Right cardiac atrium (tissue), 5 donors: ENCODE data around the gene MFSD8. TPM values are rescaled to one million over a fixed set of nuclear protein-coding genes. Genes with fewer than 3 reads are reported as not detected.
"Not testable (repeated sequence)": the region's sequence is repeated elsewhere in the genome, so short reads cannot be mapped to it uniquely, and the experiment has no call there.

Source experiments
- ATAC-seq, 2 donors: fragments of 200-7000 bp; cut with Tn5 transposase; one replicate each; pipeline versions ENCODE4 v1.8.0 to v1.9.1; 2020; ENCODE audit warnings: moderate library complexity in 2 of 2, mild to moderate bottlenecking in 1 of 2
- DNase-seq, 3 donors: peaks; one replicate each; pipeline ENCODE4 v3.0.0-alpha.2; 2020
- H3K27ac ChIP-seq: one replicate; pipeline ENCODE4 v1.5.1; 2013; ENCODE audit warnings: mild to moderate bottlenecking, low read length, control low read depth, moderate library complexity
- H3K27me3 ChIP-seq: one replicate; pipeline ENCODE4 v1.6.1; 2013; ENCODE audit not compliant: control insufficient read depth, insufficient read depth
- H3K4me1 ChIP-seq: one replicate; pipeline ENCODE4 v1.6.1; 2013; ENCODE audit warnings: low read length; ENCODE audit not compliant: control insufficient read depth, insufficient read depth
- H3K4me3 ChIP-seq: one replicate; pipeline ENCODE4 v1.5.1; 2013; ENCODE audit warnings: low read length, control low read depth
- H3K9me3 ChIP-seq: one replicate; pipeline ENCODE4 v1.6.1; 2013; ENCODE audit warnings: low read length; ENCODE audit not compliant: control insufficient read depth
- WGBS: extraction: QIAGEN DNeasy Blood & Tissue Kit; methylation state at CpG from one replicate; pipeline ENCODE4 v1.1.7; 2013; 5-methylcytosine and 5-hydroxymethylcytosine counted together
- intact Hi-C, 4 donors: fragments of 100-400 bp; cut with DNase I; formaldehyde crosslinking; loops; one replicate each; pipeline versions ENCODE4 v1.11.0 to v1.14.0; 2022 to 2023
- polyA plus RNA-seq: library from polyadenylated mRNA; stranded (reverse); fragments of 200-250 nt; gene quantifications from one replicate; pipeline ENCODE4 v1.2.3, GENCODE V29; 2013
- total RNA-seq, 4 donors: library from RNA; stranded (reverse); fragmentation: NEBNext Ultra II Directional; extraction: Animal tissue kit (Norgen Biotek cat#: 25700); gene quantifications; one replicate each; pipeline ENCODE4 v1.2.1, GENCODE V29; 2021
- donor health status: healthy with polysubstance abuse.
- donor health status: DM: no; HTN: yes; CAD: no.
- donor health status: DM: no; HTN: no; CAD: no.
- donor health status: DM: no; HTN: yes; CAD: no; lungs with severe emphysema.
- donor health status: DM: yes; HTN: yes; CAD: no.

Gene MFSD8
- total and polyA plus RNA-seq, 5 donors, result 5.9 to 12.2 (median 10.4) TPM

GRCh38 chr4:127978930-127979329 lies 14.0 kb upstream of the MFSD8 start:
- DNase-seq (no peak), ATAC-seq (no peak)
- Histone ChIP-seq H3K9me3 (no peaks in the 10 kb centered on the region), H3K4me1 (no peaks in the 10 kb centered on the region), H3K27ac (no peak overlapping the region), H3K27me3 (no peaks in the 10 kb centered on the region), H3K4me3 (no peak overlapping the region)
- 99% methylated on average over 2 of the region's 2 CpGs for WGBS
- intact Hi-C loops, result no loop called here

DNA sequence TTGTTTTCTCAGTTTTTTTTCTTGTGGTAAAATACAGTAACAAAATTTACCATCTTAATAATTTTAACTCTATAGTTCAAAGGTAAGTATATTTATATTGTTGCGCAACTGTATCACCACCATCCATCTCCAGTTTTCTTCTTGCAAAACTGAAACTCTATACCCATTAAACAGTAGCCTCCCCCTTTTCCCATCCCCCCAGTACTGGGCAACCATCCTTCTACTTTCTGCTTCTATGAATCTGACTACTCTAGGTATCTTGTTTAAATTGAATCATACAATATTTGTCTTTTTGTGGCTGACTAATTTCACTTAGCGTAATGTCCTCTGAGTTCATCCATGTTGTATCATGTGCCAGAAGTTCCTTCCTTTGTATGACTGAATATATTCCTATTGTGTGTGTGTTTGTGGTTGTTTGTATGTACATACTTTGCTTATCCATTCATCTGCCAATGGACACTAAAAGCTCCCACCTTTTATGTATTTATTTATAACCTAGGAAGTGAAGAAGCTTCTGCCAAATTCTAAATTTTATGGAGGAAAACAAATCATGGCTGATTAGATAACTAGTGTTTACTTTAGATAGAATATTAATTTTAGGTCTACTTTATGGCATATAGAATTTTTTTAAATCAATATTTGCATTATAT lies 10.3 kb upstream of the MFSD8 start:
- Histone ChIP-seq H3K27me3 (no peaks in the 10 kb centered on the region), H3K27ac (no peak overlapping the region), H3K9me3 (no peaks in the 10 kb centered on the region), H3K4me3 (no peak overlapping the region), H3K4me1 (no peaks in the 10 kb centered on the region)
- no peak for ATAC-seq
- no peak for DNase-seq
- 93% methylated on average over 2 of the region's 2 CpGs for WGBS
- intact Hi-C loops, result no loop called here

DNA sequence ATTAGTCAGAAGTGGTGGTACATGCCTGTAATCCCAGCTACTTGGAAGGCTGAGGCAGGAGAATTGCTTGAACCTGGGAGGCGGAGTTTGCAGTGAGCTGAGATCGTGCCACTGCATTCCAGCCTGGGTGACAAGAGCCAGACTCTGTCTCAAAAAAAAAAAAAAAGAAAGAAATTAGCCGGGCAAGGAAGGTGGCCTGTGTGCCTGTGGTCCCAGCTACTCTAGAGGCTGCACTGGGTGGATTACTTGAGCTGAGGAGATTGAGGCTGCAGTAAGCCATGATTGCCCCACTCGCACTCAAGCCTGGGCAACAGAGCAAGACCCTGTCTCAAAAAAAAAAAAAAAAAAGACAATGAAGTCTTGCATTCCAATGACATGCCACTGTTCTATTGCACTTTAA lies 6.0 kb upstream of the MFSD8 start:
- H3K4me1 ChIP-seq, H3K9me3 ChIP-seq, intact Hi-C loops, H3K27ac ChIP-seq, DNase-seq, H3K4me3 ChIP-seq, ATAC-seq, H3K27me3 ChIP-seq: not testable (repeated sequence)
- WGBS, result 67% methylated on average over 4 of the region's 4 CpGs

DNA sequence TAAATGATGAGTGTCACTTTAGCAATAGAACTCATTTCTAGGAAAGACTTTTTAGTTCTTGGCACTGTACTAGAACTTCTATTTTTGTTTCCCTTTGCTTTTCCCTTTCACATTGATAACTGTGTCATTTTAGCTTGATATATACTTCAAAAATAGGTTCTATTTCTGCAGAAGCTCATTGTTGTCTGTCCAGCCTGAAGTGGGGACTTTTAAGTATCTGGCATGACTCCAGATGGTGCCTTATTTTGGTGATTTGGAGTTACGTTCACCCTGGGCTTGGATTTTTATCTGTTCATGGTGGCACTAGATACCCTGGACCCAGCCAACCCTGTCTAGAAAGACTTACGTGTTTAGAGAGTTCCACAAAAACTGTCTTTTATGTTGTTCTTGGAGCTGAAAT lies 3.6 kb upstream of the MFSD8 start:
- ATAC-seq (no peak), DNase-seq (no peak)
- no peaks in the 10 kb centered on the region for H3K4me1 ChIP-seq
- intact Hi-C loops, result loop anchor here in 1 of 4 donors (5.0 kb wide), 1 partner anchor 186 kb away; the partner anchor contains the start of gene HSPA4L
- H3K27me3 ChIP-seq, result no peaks in the 10 kb centered on the region
- H3K9me3 ChIP-seq, result no peaks in the 10 kb centered on the region
- WGBS, result 43% methylated on average over 2 of the region's 2 CpGs
- H3K4me3 ChIP-seq, result no peak overlapping the region
- no peak overlapping the region for H3K27ac ChIP-seq

GRCh38 chr4:127967141-127967775 lies 2.3 kb upstream of the MFSD8 start:
- H3K4me3 ChIP-seq, result no peak overlapping the region
- no peaks in the 10 kb centered on the region for H3K9me3 ChIP-seq
- no peak overlapping the region for H3K27ac ChIP-seq
- 98% methylated on average over 1 of the region's 1 CpG for WGBS
- no peak for DNase-seq
- no peaks in the 10 kb centered on the region for H3K27me3 ChIP-seq
- no peak for ATAC-seq
- intact Hi-C loops, result loop anchor here in 1 of 4 donors (5.0 kb wide), 1 partner anchor 185 kb away; the partner anchor contains the start of gene HSPA4L
- H3K4me1 ChIP-seq, result no peaks in the 10 kb centered on the region

DNA sequence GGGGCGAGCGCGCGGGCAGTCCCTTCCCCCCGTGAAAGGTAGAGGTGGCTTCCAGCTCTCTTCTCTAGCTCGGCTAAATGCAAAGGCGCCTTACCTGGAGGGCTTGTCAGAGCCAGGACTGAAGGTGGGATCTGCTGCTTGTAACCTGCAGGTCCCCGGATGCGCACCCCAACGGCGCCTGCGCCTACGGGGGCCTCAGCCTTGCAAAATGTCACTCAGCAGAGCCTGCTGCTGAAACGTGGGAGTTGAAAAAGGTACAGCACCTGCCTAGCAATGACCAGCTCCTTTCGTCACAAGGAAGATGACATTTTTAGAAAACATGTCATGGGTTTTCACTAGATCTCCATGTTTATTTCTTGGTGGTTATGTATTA lies 816 bp upstream of the MFSD8 start:
- 1% methylated on average over 15 of the region's 15 CpGs for WGBS
- ATAC-seq (peak in 1 of 2 donors; percentile 5), DNase-seq (peak in 1 of 3 donors; percentile 70)
- Histone ChIP-seq H3K27ac (peak overlapping the region; percentile 74), H3K9me3 (no peaks in the 10 kb centered on the region), H3K27me3 (no peaks in the 10 kb centered on the region), H3K4me1 (no peaks in the 10 kb centered on the region), H3K4me3 (peak overlapping the region; percentile 79)
- intact Hi-C loops, result loop anchor here in 1 of 4 donors (5.0 kb wide), 1 partner anchor 183 kb away; the partner anchor contains the start of gene HSPA4L

DNA sequence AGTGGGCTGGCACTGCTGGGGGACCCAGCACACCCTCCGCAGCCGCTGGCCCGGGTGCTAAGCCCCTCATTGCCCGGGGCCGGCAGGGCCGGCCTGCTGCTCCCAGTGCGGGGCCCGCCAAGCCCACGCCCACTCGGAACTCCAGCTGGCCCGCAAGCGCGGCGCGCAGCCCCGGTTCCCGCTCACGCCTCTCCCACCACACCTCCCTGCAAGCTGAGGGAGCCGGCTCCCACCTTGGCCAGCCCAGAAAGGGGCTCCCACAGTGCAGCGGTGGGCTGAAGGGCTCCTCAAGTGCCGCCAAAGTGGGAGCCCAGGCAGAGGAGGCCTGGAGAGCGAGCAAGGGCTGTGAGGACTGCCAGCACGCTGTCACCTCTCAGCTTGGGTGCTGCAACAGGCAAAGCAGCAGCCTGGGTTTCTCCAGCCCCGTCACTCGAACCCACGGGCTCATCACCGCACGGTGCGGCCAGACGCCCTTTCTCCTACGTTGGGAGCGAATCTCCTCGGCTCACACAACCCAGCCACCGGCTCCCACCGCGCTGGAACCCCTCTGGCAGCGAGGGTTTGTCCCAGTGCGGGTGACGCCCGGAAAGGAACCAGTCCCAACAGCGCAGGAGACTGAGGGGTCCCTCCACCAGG lies 429 bp downstream of the MFSD8 start:
- H3K4me1 ChIP-seq, H3K9me3 ChIP-seq, H3K27me3 ChIP-seq: not testable (repeated sequence)
- H3K4me3 ChIP-seq, result peak overlapping the region; percentile 79
- intact Hi-C loops, result loop anchor here in 1 of 4 donors (5.0 kb wide), 1 partner anchor 182 kb away; the partner anchor contains the start of gene HSPA4L
- DNase-seq, result peak in 2 of 3 donors; percentile 56 to 82
- 2% methylated on average over 41 of the region's 41 CpGs for WGBS
- H3K27ac ChIP-seq, result peak overlapping the region; percentile 61
- ATAC-seq, result peak; percentile 54 to 65

DNA sequence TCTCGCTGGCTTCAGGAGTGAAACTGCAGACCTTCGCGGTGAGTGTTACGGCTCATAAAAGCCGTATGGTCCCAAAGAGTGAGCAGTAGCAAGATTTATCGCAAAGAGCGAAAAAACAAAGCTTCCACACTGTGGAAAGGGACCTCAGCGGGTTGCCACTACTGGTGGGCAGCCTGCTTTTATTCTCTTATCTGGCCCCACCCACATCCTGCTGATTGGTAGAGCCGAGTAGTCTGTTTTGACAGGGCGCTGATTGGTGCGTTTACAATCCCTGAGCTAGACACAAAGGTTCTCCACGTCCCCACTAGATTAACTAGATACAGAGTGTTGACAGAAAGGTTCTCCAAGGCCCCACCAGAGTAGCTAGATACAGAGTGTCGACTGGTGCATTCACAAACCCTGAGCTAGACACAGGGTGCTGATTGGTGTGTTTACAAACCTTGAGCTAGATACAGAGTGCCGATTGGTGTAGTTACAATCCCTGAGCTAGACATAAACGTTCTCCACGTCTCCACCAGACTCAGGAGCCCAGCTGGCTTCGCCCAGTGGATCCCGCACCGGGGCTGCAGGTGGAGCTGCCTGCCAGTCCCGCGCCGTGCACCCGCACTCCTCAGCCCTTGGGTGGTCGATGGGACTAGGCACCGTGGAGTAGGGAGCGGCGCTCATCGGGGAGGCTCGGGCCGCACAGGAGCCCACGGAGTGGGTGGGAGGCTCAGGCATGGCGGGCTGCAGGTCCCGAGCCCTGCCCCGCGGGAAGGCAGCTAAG lies 1.2 kb downstream of the MFSD8 start:
- ATAC-seq, H3K9me3 ChIP-seq, H3K4me1 ChIP-seq, H3K4me3 ChIP-seq, DNase-seq, H3K27ac ChIP-seq, intact Hi-C loops, H3K27me3 ChIP-seq: not testable (repeated sequence)
- 69% methylated on average over 32 of the region's 35 CpGs for WGBS

GRCh38 chr4:127959794-127960193 lies 5.2 kb downstream of the MFSD8 start:
- intact Hi-C loops, result no loop called here
- Histone ChIP-seq H3K9me3 (no peaks in the 10 kb centered on the region), H3K4me1 (no peaks in the 10 kb centered on the region), H3K27ac (no peak overlapping the region), H3K4me3 (no peak overlapping the region), H3K27me3 (no peaks in the 10 kb centered on the region)
- DNase-seq, result no peak
- 58% methylated on average over 1 of the region's 1 CpG for WGBS
- no peak for ATAC-seq

GRCh38 chr4:127957105-127957504 lies 7.9 kb downstream of the MFSD8 start:
- DNase-seq (no peak), ATAC-seq (no peak)
- Histone ChIP-seq H3K27ac (no peak overlapping the region), H3K9me3 (no peaks in the 10 kb centered on the region), H3K4me1 (no peaks in the 10 kb centered on the region), H3K4me3 (no peak overlapping the region), H3K27me3 (no peaks in the 10 kb centered on the region)
- WGBS, result 96% methylated on average over 2 of the region's 2 CpGs
- intact Hi-C loops, result no loop called here

GRCh38 chr4:127936974-127937373 lies 28.0 kb downstream of the MFSD8 start:
- no peaks in the 10 kb centered on the region for H3K9me3 ChIP-seq
- DNase-seq (no peak), ATAC-seq (no peak)
- H3K27me3 ChIP-seq, result no peaks in the 10 kb centered on the region
- 99% methylated on average over 1 of the region's 1 CpG for WGBS
- no peak overlapping the region for H3K27ac ChIP-seq
- no peak overlapping the region for H3K4me3 ChIP-seq
- no peaks in the 10 kb centered on the region for H3K4me1 ChIP-seq
- intact Hi-C loops, result no loop called here
